GM12801 (cell line): ENCODE data around the gene TMEM202.

Source experiments
- CTCF ChIP-seq: IDR thresholded peaks from one replicate; pipeline ENCODE4 v1.5.1; 2011; ENCODE audit warnings: control low read depth; ENCODE audit not compliant: insufficient read length; ENCODE audit errors: extremely low read depth

The TMEM202 gene

GRCh38 chr15:72404841-72405240 lies 6.7 kb downstream of the TMEM202 start:
- no peak for TF ChIP-seq CTCF

DNA sequence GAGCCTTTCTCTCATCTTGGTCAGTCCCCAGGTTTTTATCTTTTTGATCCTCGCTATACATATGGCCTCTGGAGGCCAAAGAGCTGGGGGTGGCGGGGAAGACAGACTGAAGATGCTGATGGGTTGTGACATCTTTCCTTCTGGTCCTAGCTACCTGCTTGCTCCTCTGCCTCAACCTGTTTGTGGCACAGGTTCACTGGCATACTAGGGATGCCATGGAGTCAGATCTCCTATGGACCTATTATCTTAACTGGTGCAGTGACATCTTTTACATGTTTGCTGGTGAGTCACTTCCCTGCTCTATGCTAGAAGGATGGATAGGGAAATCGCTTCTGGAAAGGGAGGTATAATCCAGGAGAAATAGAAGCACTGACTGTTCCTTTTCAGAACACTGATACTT lies 8.8 kb downstream of the TMEM202 start:
- TF ChIP-seq CTCF, result no peak

GRCh38 chr15:72411111-72411510 lies 13.0 kb downstream of the TMEM202 start:
- TF ChIP-seq CTCF, result no peak

- no peak for TF ChIP-seq CTCF
Measured at GRCh38 chr15:72411544-72411943, 13.4 kb downstream of the TMEM202 start.

DNA sequence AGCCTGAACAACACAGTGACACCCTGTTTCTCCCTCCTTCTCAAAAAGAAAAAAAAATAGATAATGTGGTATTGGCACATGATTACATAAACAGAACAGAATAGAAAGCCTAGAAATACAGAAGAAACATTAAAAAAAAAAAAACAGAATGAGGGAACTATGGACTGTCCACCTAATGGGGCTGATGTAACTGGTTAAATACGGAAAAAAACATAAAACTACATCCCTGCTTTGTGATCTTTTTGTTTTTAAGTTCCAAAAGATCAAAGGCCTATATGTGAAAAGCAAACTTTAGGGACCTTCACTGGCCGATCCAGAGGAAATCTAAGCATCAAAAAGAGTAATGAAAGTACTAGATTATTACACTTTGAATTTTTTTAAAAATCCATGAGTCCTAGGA lies 17.2 kb downstream of the TMEM202 start:
- TF ChIP-seq CTCF, result no peak

- no peak for TF ChIP-seq CTCF
Measured at GRCh38 chr15:72420576-72420975, 22.5 kb downstream of the TMEM202 start.

DNA sequence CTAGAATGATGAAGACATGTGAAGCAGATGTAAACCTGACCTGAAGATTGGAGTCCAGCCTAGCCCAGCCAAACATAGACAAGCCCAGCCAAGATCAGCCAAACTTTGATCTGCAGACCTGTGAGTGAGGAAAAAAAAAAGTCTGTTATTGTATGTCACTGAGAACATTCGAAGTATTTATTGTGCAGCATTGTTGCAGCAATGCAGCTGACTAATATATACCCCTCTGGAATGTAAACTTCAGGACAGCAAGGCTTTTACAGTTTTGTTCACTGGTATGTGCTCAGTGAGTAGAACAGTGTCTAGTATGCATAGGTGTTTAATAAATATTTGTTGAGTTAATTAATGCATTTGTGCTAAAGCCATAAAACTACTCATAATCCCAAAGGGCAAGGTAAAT lies 23.4 kb downstream of the TMEM202 start:
- TF ChIP-seq CTCF, result no peak

- no peak for TF ChIP-seq CTCF
Measured at GRCh38 chr15:72423256-72423655, 25.2 kb downstream of the TMEM202 start.
